Coronary artery (tissue), 2 donors: ENCODE measurements around the gene MAB21L4.
"Not testable (repeated sequence)": the region's sequence is repeated elsewhere in the genome, so short reads cannot be mapped to it uniquely, and the experiment has no call there.

Experiments used
- DNase-seq: peaks from one replicate; pipeline ENCODE4 v3.0.0-alpha.2; 2017; ENCODE audit warnings: low spot score
- H3K27ac ChIP-seq, 2 donors: fragments of 200-600 bp; sonication (generic); one replicate each; pipeline ENCODE4 v1.5.1; 2016 to 2019
- H3K4me3 ChIP-seq: fragments of 200-600 bp; sonication (generic); 2 replicates; pipeline ENCODE4 v1.5.1; 2016; ENCODE audit warnings: mild to moderate bottlenecking, moderate library complexity
- TF ChIP-seq, protein P1 (sequence below): fragments of 200-600 bp; sonication (generic); IDR thresholded peaks from one replicate; pipeline ENCODE4 v1.5.1; 2019; ENCODE audit warnings: antibody characterized with exemption

MAB21L4 gene

DNA sequence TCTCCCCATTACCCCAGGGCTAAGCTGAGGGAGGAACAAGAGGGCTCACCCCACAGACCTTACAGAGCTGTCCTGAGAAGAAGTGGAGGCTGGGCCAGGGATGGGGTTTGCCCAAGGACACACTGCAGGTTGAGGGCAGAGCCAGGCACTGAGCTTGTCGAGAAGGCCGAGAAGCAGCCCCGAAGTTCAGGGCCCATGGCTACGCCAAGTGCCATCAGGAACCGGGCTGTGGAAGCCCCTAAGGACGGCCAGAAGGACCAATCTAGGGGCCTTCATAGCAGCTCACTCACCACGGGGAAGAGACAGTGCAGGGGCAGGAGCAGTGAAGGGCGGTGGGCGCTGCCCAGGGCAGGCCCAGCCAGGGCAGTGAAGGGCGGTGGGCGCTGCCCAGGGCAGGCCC is 45.9 kb downstream of the MAB21L4 start:
- no peak for DNase-seq
- Histone ChIP-seq H3K27ac (no peak overlapping the region), H3K4me3 (no peak overlapping the region)
- TF ChIP-seq, protein P1, sequence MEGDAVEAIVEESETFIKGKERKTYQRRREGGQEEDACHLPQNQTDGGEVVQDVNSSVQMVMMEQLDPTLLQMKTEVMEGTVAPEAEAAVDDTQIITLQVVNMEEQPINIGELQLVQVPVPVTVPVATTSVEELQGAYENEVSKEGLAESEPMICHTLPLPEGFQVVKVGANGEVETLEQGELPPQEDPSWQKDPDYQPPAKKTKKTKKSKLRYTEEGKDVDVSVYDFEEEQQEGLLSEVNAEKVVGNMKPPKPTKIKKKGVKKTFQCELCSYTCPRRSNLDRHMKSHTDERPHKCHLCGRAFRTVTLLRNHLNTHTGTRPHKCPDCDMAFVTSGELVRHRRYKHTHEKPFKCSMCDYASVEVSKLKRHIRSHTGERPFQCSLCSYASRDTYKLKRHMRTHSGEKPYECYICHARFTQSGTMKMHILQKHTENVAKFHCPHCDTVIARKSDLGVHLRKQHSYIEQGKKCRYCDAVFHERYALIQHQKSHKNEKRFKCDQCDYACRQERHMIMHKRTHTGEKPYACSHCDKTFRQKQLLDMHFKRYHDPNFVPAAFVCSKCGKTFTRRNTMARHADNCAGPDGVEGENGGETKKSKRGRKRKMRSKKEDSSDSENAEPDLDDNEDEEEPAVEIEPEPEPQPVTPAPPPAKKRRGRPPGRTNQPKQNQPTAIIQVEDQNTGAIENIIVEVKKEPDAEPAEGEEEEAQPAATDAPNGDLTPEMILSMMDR, result no peak

- TF ChIP-seq, protein P1, result no peak
- H3K4me3 ChIP-seq, result no peak overlapping the region
- H3K27ac ChIP-seq, result no peak overlapping the region
- no peak for DNase-seq
Observed at GRCh38 chr2:240848900-240849680, 46.9 kb downstream of the MAB21L4 start.

DNA sequence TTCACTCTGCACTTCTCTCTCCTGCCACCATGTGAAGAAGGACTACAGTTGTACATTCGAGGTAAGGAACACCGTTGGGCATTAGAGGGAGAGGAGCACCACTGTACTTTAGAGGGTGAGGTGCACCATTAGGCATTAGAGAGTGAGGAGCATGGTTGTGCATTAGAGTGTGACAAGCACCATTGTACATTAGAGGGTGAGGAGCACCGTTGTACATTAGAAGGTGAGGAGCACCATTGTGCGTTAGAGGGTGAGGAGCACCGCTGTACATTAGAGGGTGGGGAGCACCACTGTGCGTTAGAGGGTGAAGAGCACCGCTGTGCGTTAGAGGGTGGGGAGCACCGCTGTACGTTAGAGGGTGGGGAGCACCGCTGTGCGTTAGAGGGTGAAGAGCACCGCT is 48.1 kb downstream of the MAB21L4 start:
- no peak for DNase-seq

GRCh38 chr2:240846873-240847595 is 48.9 kb downstream of the MAB21L4 start:
- no peak overlapping the region for H3K4me3 ChIP-seq
- no peak overlapping the region for H3K27ac ChIP-seq
- TF ChIP-seq, protein P1, result no peak
- DNase-seq, result no peak

More for the DNA sequence above, 48.1 kb downstream of the MAB21L4 start:
- H3K4me3 ChIP-seq, result no peak overlapping the region
- no peak overlapping the region for H3K27ac ChIP-seq
- TF ChIP-seq, protein P1, result no peak

DNA sequence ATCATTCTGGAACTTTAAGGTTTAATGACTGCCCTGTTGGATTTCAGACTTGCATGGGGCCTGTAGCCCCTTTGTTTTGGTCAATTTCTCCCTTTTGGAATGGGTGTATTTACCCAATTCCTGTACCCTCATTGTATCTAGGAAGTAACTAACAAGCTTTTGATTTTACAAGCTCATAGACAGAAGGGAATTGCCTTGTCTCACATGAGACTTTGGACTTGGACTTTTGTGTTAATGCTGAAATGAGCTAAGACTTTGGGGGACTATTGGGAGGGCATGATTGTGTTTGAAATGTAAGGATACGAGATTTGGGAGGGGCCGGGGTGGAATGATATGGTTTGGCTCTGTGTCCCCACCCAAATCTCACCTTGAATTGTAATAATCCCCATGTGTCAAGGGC is 49.6 kb downstream of the MAB21L4 start:
- DNase-seq, H3K4me3 ChIP-seq, H3K27ac ChIP-seq: not testable (repeated sequence)

GRCh38 chr2:240840435-240841060 is 55.4 kb downstream of the MAB21L4 start:
- Histone ChIP-seq H3K4me3 (no peak overlapping the region), H3K27ac (no peak overlapping the region)
- no peak for DNase-seq
- TF ChIP-seq, protein P1, result no peak
